GM18517 (cell line): Measurements from ENCODE around the gene LTO1.

Experiments used
- ATAC-seq: cut with Tn5 transposase; IDR thresholded peaks from one replicate; pipeline ENCODE4 v1.9.1; 2021; ENCODE audit warnings: mild to moderate bottlenecking, moderate library complexity; ENCODE audit not compliant: unreplicated experiment

LTO1 gene

GRCh38 chr11:69647390-69647748 lies 27.8 kb downstream of the LTO1 start:
- ATAC-seq, result no peak

- no peak for ATAC-seq
Measured at GRCh38 chr11:69646493-69647389, 28.4 kb downstream of the LTO1 start.

- ATAC-seq, result no peak
Measured at GRCh38 chr11:69645801-69646492, 29.2 kb downstream of the LTO1 start.

GRCh38 chr11:69644962-69645675 lies 30.0 kb downstream of the LTO1 start:
- no peak for ATAC-seq

GRCh38 chr11:69644071-69644961 lies 30.8 kb downstream of the LTO1 start:
- ATAC-seq, result no peak

- ATAC-seq, result no peak
Measured at GRCh38 chr11:69643646-69644045, 31.5 kb downstream of the LTO1 start.

- peak; percentile 55 for ATAC-seq
Measured at GRCh38 chr11:69642913-69643632, 32.1 kb downstream of the LTO1 start.

- ATAC-seq, result no peak
Measured at GRCh38 chr11:69642549-69642912, 32.6 kb downstream of the LTO1 start.

GRCh38 chr11:69641681-69642548 lies 33.2 kb downstream of the LTO1 start:
- ATAC-seq, result no peak

GRCh38 chr11:69640995-69641581 lies 34.1 kb downstream of the LTO1 start, which contains the start of gene CCND1:
CCND1 (plus strand) TSS chr11:69641156; CDS start chr11:69641314, 158 bp downstream.
- no peak for ATAC-seq

- ATAC-seq, result no peak
Measured at GRCh38 chr11:69640260-69640994, 34.7 kb downstream of the LTO1 start.

GRCh38 chr11:69639831-69640230 lies 35.3 kb downstream of the LTO1 start:
- ATAC-seq, result no peak

GRCh38 chr11:69638941-69639681 lies 36.0 kb downstream of the LTO1 start:
- ATAC-seq, result no peak

GRCh38 chr11:69637941-69638871 lies 36.9 kb downstream of the LTO1 start:
- ATAC-seq, result no peak

GRCh38 chr11:69637198-69637940 lies 37.8 kb downstream of the LTO1 start:
- no peak for ATAC-seq
